Astrocyte of the cerebellum (primary cell): ENCODE measurements around the gene ANO10.

ENCODE experiments used
- DNase-seq: peaks from one replicate; pipeline ENCODE4 v3.0.0-alpha.2; 2011; ENCODE audit warnings: low read depth
- H3K4me3 ChIP-seq: 2 replicates; pipeline ENCODE4 v1.5.1; 2011; ENCODE audit warnings: mild to moderate bottlenecking, low read depth, low read length, moderate library complexity
- CTCF ChIP-seq: IDR thresholded peaks from 2 replicates; pipeline ENCODE4 v1.5.1; 2012; ENCODE audit warnings: low read length, low read depth, moderate library complexity, mild to moderate bottlenecking; ENCODE audit errors: missing control alignments
- in situ Hi-C: cut with HindIII; loops from 2 replicates; pipeline ENCODE4 v1.10.0; 2017; ENCODE audit warnings: low sequenced_read_pairs

ANO10 gene

DNA sequence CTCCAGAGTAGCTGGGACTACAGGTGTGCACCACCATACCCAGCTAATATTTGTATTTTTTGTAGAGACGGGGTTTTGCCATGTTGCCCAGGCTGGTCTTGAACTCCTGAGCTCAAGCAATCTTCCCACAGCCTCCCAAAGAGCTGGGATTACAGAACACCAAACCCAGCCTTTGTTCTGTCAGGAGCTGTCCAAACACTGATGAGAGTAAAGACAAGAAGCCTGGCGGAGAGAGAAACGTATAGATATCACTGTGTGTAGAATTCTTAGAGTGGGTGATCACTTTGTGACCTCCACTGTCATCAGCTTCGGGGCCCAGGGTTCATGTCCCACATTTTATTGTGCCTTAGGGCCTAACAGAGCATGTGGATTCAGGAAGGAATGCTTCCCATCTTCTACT lies 176.0 kb downstream of the ANO10 start:
- H3K4me3 ChIP-seq, result no peak overlapping the region
- no peak for TF ChIP-seq CTCF
- in situ Hi-C loops, result no loop called here
- DNase-seq, result no peak

DNA sequence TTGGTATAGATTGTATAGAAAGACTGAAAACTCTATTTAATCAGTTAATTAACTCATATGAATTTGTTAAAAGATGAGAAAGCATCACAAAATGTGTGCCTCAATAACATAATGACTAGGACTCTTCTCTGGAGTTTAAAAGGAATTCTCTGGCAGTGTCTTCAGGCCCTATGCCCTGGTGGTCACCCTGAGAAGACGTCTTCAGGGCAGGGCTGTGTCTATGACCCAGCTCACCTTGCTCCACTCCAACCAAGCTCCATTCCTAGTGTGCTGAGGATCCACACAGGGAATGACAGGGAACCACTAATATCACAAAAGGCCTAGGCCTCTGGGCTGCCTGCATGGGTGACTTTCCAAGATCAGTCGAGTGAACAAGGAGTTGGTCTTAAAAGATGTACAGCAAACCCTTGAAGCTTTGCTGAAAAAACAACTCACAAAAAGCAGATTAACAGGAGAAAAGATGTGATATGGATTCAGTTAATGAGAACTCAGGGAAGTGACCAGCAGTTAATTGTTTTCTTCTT lies 178.9 kb downstream of the ANO10 start:
- in situ Hi-C loops, result no loop called here
- DNase-seq, result no peak
- no peak overlapping the region for H3K4me3 ChIP-seq
- no peak for TF ChIP-seq CTCF

GRCh38 chr3:43436507-43437140 lies 185.2 kb downstream of the ANO10 start:
- H3K4me3 ChIP-seq, result no peak overlapping the region
- no peak for TF ChIP-seq CTCF
- DNase-seq, result no peak
- in situ Hi-C loops, result no loop called here

DNA sequence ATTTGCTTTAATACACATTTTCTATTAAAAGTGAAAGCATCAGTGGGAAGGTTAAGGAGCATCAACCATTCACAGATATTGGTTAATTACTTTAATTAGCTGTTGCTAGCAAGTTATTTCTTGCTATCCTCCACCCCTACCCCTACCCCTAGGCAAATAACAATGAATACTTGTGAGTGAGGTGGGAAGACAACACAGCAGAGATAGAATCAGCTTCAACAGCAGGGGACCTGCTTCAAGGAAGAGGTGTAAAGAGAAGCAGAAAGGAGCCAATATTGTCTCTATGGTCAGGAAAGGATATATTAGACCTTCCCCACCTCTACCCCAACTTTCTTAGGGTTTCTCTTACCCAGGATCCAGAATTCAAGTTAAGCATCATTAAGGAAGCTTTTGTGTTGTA lies 186.1 kb downstream of the ANO10 start:
- in situ Hi-C loops, result no loop called here

DNA sequence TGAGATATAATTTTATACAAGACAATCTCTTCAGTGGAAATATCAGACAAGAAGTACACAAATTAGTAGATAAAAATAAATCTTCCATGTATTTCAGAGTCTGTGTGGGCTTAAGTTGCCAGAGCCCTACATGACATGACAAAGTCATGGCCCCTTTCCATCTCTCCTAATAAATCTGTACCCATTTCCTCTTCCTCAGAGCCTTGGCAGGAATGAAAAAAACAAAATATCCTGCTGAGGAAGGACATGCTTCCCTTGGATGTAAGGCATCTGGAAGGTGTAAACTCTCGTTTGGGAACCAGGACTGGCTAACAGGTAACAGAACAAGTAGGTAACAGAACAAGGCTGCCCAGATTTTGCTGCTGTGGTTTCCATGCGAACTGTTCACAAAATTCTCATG lies 187.4 kb downstream of the ANO10 start:
- TF ChIP-seq CTCF, result no peak
- in situ Hi-C loops, result no loop called here

More for the DNA sequence above, 186.1 kb downstream of the ANO10 start:
- no peak for DNase-seq
- H3K4me3 ChIP-seq, result no peak overlapping the region
- no peak for TF ChIP-seq CTCF

DNA sequence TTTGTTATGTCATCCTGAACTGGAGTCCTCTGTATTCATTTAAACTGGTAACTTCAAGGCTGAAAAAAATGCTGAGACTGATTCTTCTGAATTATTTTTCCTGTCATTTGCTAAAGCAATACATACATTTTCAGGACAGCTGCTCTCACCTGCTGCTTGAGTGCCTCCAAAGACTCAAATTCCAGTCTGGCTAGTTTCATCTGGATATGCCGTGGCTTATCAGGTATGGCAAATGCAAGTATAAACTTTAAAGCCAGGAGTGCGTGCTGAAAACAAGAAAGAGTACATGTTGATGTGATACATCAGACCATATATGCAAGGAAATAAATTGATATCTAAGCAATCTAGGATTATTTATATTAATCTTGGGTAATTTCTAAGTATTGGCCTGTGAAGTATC lies 189.3 kb downstream of the ANO10 start:
- no peak for TF ChIP-seq CTCF
- DNase-seq, result no peak
- no peak overlapping the region for H3K4me3 ChIP-seq
- in situ Hi-C loops, result no loop called here

More for the DNA sequence above, 187.4 kb downstream of the ANO10 start:
- no peak for DNase-seq
- H3K4me3 ChIP-seq, result no peak overlapping the region
